DOHH2 (cell line): ENCODE measurements around the gene UBE2I.

Source experiments
- H3F3A ChIP-seq: fragments of 200-600 bp; sonication (generic), shearing (Covaris generic); 2 replicates; pipeline ENCODE4 v1.6.0; 2016; ENCODE audit warnings: antibody characterized with exemption, mild to moderate bottlenecking; ENCODE audit not compliant: control insufficient read depth, insufficient read depth
- H3K27ac ChIP-seq: fragments of 200-600 bp; sonication (generic); 2 replicates; pipeline ENCODE4 v1.5.1; 2014; ENCODE audit warnings: low read depth, mild to moderate bottlenecking, low read length, moderate library complexity
- H3K27me3 ChIP-seq: fragments of 200-600 bp; sonication (generic); 2 replicates; pipeline ENCODE4 v1.6.1; 2014; ENCODE audit warnings: mild to moderate bottlenecking, low read length, mixed read lengths; ENCODE audit not compliant: control insufficient read depth
- H3K36me3 ChIP-seq: fragments of 200-600 bp; sonication (generic); 2 replicates; pipeline ENCODE4 v1.6.1; 2014; ENCODE audit warnings: mild to moderate bottlenecking, low read length, moderate library complexity, mixed read lengths; ENCODE audit not compliant: control insufficient read depth
- H3K4me1 ChIP-seq: fragments of 200-600 bp; sonication (generic); 2 replicates; pipeline ENCODE4 v1.6.1; 2014; ENCODE audit warnings: mild to moderate bottlenecking, low read length, mixed read lengths; ENCODE audit not compliant: control insufficient read depth
- H3K4me2 ChIP-seq: fragments of 200-600 bp; sonication (generic); 2 replicates; pipeline ENCODE4 v1.6.0; 2014; ENCODE audit warnings: mild to moderate bottlenecking, low read length, moderate library complexity
- H3K4me3 ChIP-seq: fragments of 200-600 bp; sonication (generic); 2 replicates; pipeline ENCODE4 v1.5.1; 2014; ENCODE audit warnings: mild to moderate bottlenecking, low read length, mixed read lengths
- H3K79me2 ChIP-seq: fragments of 200-600 bp; sonication (generic); 2 replicates; pipeline ENCODE4 v1.6.1; 2014; ENCODE audit warnings: mild to moderate bottlenecking, low read length, mixed read lengths; ENCODE audit not compliant: control insufficient read depth
- H3K9me2 ChIP-seq: fragments of 200-600 bp; sonication (generic); replicated peaks from 2 replicates; pipeline ENCODE4 v1.6.1; 2014; ENCODE audit warnings: mild to moderate bottlenecking, low read length, mixed read lengths; ENCODE audit not compliant: control insufficient read depth
- H3K9me3 ChIP-seq: fragments of 200-600 bp; sonication (generic); 2 replicates; pipeline ENCODE4 v1.6.1; 2014; ENCODE audit warnings: antibody characterized with exemption, low read length, mixed read lengths; ENCODE audit not compliant: control insufficient read depth, insufficient read depth
- H4K20me1 ChIP-seq: fragments of 200-600 bp; sonication (generic); 2 replicates; pipeline ENCODE4 v1.6.0; 2014; ENCODE audit warnings: low read depth, mild to moderate bottlenecking, antibody characterized with exemption, low read length, moderate library complexity; ENCODE audit not compliant: control insufficient read depth, insufficient read depth
- EZH2phosphoT487 ChIP-seq: fragments of 200-600 bp; sonication (generic); IDR thresholded peaks from 2 replicates; pipeline ENCODE4 v1.6.1; 2017; ENCODE audit warnings: borderline replicate concordance, mild to moderate bottlenecking, antibody characterized with exemption, low read length, moderate library complexity, mixed read lengths
- TF ChIP-seq, protein P1 (sequence below): fragments of 200-600 bp; sonication (generic); IDR thresholded peaks from one replicate; pipeline ENCODE4 v1.5.1; 2014; ENCODE audit warnings: antibody characterized with exemption, mild to moderate bottlenecking, low read depth, low read length; ENCODE audit not compliant: poor library complexity, severe bottlenecking

UBE2I gene

DNA sequence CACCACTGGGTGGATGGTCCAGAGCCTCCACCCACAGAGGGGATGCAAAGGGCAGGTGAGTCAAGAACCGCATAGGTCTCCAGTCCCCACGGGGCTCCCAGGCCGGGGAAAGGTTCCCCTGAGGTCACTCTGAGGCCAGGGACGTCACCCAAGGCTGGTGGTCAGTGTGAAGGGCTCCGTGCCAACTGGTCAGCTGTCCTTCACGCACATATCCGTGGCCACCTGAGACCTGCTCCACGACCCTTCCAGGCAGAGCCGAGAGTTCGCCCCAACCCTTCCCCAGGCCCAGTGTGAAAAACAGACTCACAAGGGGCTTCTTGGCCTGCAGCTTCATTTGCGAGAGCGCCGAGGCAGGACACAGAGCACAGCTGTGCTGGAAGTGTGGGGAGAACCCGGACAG lies 39.5 kb downstream of the UBE2I start:
- Histone ChIP-seq H3K79me2 (peaks cover 34% of the 10 kb centered on the region), H3K4me2 (no peak overlapping the region), H3K27me3 (no peaks in the 10 kb centered on the region), H4K20me1 (no peaks in the 10 kb centered on the region), H3K36me3 (peaks cover 13% of the 10 kb centered on the region; the same call in 1 of the 2 replicates), H3K4me1 (peaks cover 13% of the 10 kb centered on the region), H3K9me3 (no peaks in the 10 kb centered on the region), H3K27ac (no peak overlapping the region), H3K4me3 (no peak overlapping the region), H3F3A (no peaks in the 10 kb centered on the region), H3K9me2 (no peaks in the 10 kb centered on the region)
- TF ChIP-seq, protein P1, sequence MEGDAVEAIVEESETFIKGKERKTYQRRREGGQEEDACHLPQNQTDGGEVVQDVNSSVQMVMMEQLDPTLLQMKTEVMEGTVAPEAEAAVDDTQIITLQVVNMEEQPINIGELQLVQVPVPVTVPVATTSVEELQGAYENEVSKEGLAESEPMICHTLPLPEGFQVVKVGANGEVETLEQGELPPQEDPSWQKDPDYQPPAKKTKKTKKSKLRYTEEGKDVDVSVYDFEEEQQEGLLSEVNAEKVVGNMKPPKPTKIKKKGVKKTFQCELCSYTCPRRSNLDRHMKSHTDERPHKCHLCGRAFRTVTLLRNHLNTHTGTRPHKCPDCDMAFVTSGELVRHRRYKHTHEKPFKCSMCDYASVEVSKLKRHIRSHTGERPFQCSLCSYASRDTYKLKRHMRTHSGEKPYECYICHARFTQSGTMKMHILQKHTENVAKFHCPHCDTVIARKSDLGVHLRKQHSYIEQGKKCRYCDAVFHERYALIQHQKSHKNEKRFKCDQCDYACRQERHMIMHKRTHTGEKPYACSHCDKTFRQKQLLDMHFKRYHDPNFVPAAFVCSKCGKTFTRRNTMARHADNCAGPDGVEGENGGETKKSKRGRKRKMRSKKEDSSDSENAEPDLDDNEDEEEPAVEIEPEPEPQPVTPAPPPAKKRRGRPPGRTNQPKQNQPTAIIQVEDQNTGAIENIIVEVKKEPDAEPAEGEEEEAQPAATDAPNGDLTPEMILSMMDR, result no peak
- no peak for TF ChIP-seq EZH2phosphoT487

DNA sequence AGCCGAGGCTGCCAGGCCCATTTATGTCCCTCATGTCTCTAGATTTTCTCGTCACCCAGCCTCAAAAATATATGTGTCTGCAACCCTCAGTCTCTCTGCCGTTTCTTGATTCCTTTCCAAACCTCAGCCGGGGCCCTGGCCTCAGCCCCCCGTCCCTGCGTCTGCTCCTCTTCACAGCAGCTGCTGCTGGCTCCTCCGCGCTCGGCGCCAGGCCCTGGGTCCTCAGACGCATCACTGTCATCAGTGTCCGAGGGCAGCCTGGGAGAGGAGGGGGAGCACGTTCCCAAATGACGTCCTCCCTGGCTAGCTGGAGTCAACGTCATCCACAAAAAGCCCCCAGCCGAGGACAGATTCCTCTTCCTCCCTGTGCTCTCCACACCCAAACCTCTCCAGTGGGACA lies 39.9 kb downstream of the UBE2I start:
- Histone ChIP-seq H3K4me2 (no peak overlapping the region), H3K27ac (no peak overlapping the region), H3K36me3 (peaks cover 13% of the 10 kb centered on the region; the same call in 1 of the 2 replicates), H3K4me1 (peaks cover 13% of the 10 kb centered on the region), H3K4me3 (no peak overlapping the region), H3K9me2 (no peaks in the 10 kb centered on the region), H3F3A (no peaks in the 10 kb centered on the region), H4K20me1 (no peaks in the 10 kb centered on the region), H3K79me2 (peaks cover 38% of the 10 kb centered on the region), H3K27me3 (no peaks in the 10 kb centered on the region), H3K9me3 (no peaks in the 10 kb centered on the region)
- TF ChIP-seq, protein P1, result no peak
- no peak for TF ChIP-seq EZH2phosphoT487

DNA sequence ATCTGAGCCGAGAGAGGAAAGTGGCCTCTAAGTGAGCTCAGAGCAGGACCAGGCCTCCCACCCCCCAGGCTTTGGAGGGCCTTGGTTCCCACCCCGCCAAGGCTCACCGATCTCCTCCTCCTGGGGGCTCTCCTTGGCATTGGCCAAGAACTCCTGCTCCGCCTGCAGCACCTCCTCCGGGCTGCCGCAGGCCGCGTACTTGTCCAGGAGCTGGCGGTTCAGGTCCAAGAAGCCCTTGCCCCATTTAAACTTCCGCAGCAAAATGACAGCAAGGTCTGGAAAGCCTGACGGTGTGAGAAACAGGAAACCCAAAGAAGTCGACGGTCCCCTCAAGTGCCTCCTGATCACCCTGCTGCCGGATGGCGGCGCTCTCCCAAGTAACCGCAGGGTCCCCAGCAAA lies 40.5 kb downstream of the UBE2I start:
- no peak overlapping the region for H3K4me2 ChIP-seq
- H3K4me1 ChIP-seq, result peaks cover 13% of the 10 kb centered on the region

More for the DNA sequence above, 40.5 kb downstream of the UBE2I start:
- Histone ChIP-seq H3F3A (no peaks in the 10 kb centered on the region), H3K4me3 (no peak overlapping the region), H3K9me3 (no peaks in the 10 kb centered on the region), H4K20me1 (no peaks in the 10 kb centered on the region), H3K27me3 (no peaks in the 10 kb centered on the region), H3K36me3 (peaks cover 13% of the 10 kb centered on the region; the same call in 1 of the 2 replicates), H3K79me2 (peaks cover 42% of the 10 kb centered on the region), H3K9me2 (no peaks in the 10 kb centered on the region), H3K27ac (no peak overlapping the region)
- no peak for TF ChIP-seq EZH2phosphoT487
- TF ChIP-seq, protein P1, result no peak
